Stimulated activated CD4-positive, alpha-beta T cell treated with anti-CD3 and anti-CD28 coated beads, Interleukin-2, amount 100 ng/mL, for 4 hours (primary cell): ENCODE results near the gene NCOA6.
A peak's percentile ranks its signal among the peaks of the same experiment; 100 is the strongest.
"Not testable (repeated sequence)": the region's sequence is repeated elsewhere in the genome, so short reads cannot be mapped to it uniquely, and the experiment has no call there.

Source experiments
- DNase-seq: peaks from one replicate; pipeline ENCODE4 v3.0.0-alpha.2; 2020; ENCODE audit warnings: low read depth

The NCOA6 gene

GRCh38 chr20:34824806-34825529 lies 483 bp downstream of the NCOA6 start:
- DNase-seq = peak; percentile 47

- DNase-seq = peak; percentile 67
Measured at GRCh38 chr20:34824452-34824805, 1.0 kb downstream of the NCOA6 start.

- no peak for DNase-seq
Measured at GRCh38 chr20:34824026-34824425, 1.4 kb downstream of the NCOA6 start.

GRCh38 chr20:34820805-34821578 lies 4.5 kb downstream of the NCOA6 start:
- no peak for DNase-seq

GRCh38 chr20:34817801-34818200 lies 7.7 kb downstream of the NCOA6 start:
- no peak for DNase-seq

- DNase-seq = no peak
Measured at GRCh38 chr20:34817072-34817471, 8.4 kb downstream of the NCOA6 start.

- no peak for DNase-seq
Measured at GRCh38 chr20:34815636-34816035, 9.8 kb downstream of the NCOA6 start.

GRCh38 chr20:34808583-34808982 lies 16.9 kb downstream of the NCOA6 start:
- DNase-seq = no peak

- DNase-seq = not testable (repeated sequence)
Measured at GRCh38 chr20:34807944-34808465, 17.4 kb downstream of the NCOA6 start.

- no peak for DNase-seq
Measured at GRCh38 chr20:34806255-34806654, 19.2 kb downstream of the NCOA6 start.

- no peak for DNase-seq
Measured at GRCh38 chr20:34798871-34799270, 26.6 kb downstream of the NCOA6 start.

- no peak for DNase-seq
Measured at GRCh38 chr20:34798328-34798727, 27.1 kb downstream of the NCOA6 start.

- no peak for DNase-seq
Measured at GRCh38 chr20:34797012-34797995, 28.1 kb downstream of the NCOA6 start.

- DNase-seq = no peak
Measured at GRCh38 chr20:34794006-34794585, 31.4 kb downstream of the NCOA6 start.

GRCh38 chr20:34792687-34793363 lies 32.6 kb downstream of the NCOA6 start:
- no peak for DNase-seq

- DNase-seq = no peak
Measured at GRCh38 chr20:34791289-34792020, 34.0 kb downstream of the NCOA6 start.

GRCh38 chr20:34781220-34781619 lies 44.2 kb downstream of the NCOA6 start:
- no peak for DNase-seq

- not testable (repeated sequence) for DNase-seq
Measured at GRCh38 chr20:34780291-34780690, 45.2 kb downstream of the NCOA6 start.

- DNase-seq = no peak
Measured at GRCh38 chr20:34776177-34776576, 49.3 kb downstream of the NCOA6 start.

- no peak for DNase-seq
Measured at GRCh38 chr20:34774886-34775285, 50.6 kb downstream of the NCOA6 start.
